ENCODE data around the gene BBS9.

BBS9 gene

DNA sequence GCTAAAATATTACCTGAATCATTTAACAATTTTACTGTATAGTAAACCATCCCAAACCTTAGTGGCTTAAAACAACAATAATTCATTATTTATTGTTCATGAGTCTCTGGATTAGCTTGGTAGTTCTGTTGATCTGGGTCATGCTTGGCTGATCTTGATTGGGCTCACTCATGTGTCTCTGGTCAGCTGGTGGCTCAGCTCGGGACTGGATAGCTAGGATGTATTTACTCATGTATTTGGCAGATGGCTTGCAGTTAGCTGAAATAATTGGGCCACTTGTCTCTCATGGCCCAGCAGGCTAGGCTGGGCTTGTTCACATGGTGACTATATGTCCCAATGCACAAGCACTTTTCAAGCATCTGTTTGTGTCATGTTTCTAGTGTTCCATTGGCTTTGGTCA is 262.8 kb downstream of the BBS9 start:
- peak; percentile 95 for DNase-seq

DNA sequence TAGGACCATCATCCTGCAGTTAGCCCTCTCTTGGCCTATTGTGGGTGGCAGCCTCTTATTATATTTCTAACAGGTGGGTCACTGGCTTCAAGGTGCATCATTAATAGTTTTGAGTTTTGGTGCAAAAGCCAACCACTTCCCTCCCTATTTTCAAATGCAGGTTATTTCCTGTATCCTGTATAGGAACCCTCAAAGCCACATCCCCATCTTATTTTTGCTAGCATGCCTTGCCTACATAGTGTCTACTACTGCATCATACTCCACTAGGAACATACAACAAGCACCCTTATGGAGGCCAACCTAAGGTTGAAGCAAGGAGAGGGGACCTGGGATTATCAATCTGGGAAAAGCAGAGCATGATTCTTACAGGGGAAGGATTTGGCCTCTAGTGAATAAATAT is 264.4 kb downstream of the BBS9 start:
- no peak for DNase-seq

DNA sequence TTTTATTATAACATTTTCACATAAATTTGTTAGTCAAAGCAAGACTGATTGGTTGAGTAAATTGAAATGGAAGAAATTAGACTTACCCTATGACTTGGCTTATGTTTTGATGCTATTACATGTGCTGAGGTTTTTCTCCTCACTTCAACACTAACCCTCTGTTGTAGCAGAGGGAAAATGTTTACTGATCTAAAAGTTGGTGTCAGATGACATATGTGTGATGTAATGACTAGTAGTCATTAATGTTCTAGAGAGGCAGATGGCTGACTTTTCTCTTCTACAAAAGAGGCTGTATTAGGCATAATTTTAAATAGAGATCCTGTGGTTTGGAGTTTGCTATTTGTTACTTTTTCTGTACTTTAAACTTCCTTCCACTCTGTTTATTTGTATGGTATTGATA is 266.0 kb downstream of the BBS9 start:
- DNase-seq, result peak; percentile 95

DNA sequence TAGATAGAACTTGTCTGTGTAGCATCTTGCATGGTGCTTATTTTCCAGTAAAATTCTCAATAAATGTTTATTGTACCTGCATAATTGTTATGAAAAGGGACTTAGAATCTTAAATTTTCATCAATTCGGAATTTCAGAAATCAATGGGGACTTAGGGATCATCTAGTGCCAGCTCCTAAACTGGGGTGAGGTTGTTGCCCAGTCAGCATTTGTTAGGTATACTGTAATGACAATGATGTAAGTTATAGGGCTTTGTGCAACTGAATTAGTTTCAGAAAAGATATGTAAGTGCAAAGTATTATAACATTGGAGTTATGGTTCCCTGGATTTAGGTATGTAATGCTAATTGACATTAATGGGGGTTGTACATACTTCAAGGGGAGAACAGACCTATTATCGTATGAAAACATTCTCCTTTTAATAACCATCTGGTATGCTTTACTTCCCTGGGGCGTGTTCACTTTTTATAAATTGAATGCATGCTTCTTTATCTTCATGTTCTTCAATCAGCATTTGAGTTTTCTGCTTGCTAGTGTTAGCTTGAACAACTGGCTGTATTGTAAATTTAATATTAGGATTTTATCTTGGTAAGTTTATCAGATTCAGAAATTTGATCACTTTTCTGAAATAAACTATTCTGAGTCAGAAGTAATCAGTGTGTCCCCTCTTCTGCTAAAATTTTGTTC is 270.3 kb downstream of the BBS9 start:
- DNase-seq, result no peak

DNA sequence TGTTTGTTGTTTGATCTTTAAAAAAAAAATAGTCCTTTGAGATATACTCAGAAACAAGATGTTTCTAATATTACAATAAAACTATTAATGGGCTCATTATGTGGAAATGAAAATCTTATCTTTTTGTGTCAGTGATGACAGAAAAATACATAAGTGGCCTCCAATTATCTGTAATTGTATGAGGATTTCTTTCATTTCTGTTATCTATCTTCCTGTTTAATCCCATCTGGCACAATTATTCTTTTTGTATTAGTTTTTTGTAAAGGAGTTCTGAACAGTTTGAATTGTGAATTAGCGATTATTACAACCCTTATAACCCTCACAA is 270.8 kb downstream of the BBS9 start:
- no peak for DNase-seq

DNA sequence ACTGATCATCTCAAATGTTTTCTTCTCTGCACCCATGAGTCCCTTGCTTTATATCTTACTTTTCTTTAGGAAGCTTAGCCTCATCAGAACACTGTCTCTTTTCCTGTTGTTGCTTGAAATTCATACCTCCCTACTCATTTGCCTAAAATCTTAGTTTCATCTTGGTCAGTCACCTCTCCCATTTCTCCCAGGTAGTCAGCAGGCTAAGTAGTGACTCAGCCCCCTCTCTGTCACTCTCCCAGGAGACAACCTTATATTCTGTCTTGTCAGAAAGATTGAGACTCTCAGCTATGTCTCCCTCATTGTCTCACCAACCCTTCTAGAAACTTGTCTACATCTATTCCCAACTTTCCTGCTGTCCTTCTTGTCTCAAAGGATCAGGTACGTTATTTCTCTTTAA is 280.9 kb downstream of the BBS9 start:
- no peak for DNase-seq

DNA sequence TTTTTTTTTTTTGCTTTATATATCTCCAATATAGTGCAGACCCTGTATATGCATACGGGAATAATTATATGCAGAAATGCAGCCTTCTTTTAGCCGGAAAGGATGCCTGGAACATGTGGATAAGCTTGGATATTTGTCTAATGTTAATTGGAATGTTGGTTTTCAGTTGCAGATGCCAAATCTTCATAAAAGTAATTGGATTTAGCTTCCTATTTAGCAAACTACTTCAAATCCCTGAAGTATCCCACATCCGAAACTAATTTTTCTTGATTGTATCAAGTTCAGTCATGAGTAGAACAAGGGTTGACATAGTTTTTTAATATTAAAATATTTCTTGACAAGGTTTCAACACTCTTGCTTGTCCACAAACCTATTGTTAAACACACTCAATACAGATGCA is 281.7 kb downstream of the BBS9 start:
- DNase-seq, result no peak

DNA sequence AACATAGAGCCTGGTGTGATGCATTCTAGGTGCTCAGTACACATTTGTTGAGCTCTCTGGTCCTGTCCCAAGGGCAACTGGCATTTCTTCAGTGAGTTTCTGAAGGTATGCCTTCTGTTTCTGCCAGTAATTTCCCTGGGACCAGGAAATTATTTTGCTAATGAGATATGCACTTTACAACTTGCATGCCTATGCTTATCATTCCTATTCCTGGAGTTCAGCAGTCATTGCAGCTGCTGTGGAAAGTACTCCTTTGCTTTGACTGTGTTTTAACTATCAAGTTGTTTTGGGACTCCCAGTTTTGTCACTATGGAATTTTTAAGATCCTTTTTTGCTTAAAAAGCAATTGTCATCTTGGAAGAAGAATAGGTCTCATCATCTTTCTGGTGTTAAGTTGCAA is 283.0 kb downstream of the BBS9 start:
- no peak for DNase-seq

DNA sequence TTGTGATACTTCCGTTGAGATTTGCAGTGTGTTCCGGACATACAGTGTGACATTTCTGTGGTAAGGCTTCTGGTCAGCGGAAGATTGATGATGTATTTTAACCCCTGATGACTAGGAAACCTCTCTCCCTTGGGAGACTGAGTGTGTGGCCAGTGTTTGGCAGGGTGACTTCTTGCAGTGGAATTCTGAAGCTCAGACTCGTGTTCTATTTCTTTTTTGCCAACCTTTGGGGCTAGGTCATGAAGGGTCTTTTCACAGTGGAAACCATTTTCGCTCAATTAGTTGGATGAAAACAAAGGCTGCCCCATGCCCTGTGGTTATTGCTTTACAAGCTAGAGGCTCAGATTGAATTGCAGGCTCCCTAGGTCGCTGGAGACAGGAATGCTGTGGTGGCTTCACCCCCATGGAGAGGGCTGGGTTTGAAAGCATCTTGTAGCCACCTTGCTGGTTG is 288.9 kb downstream of the BBS9 start:
- no peak for DNase-seq

DNA sequence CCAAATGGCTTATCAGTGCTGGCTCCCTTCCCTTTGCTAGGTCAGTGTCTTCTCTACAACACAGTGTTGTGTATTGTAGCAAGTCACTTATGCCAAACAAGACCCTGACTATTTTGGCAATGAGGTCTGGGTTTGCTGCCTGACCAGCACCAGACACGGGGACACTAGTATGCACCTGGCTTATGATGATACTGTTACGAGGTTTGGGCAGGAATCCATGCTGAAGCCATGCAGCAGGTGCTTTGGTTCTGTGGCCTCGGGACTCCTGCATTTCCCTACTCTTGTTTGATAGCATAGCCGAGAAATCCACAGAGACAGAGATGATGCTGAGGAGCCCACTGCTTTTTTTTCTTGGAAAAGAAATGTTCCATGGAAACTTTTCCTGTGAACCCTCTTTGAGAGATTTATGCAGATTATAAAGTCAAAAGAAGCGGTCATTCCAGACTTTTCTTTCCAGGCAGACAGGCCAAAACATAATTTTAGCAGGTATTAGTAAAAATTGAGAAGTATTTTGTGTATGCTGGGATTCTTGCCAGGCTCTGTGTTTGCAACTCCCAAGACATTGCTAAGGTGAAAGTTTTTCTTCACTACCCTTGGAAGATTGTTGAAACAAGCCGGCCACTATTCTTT is 291.1 kb downstream of the BBS9 start:
- no peak for DNase-seq

DNA sequence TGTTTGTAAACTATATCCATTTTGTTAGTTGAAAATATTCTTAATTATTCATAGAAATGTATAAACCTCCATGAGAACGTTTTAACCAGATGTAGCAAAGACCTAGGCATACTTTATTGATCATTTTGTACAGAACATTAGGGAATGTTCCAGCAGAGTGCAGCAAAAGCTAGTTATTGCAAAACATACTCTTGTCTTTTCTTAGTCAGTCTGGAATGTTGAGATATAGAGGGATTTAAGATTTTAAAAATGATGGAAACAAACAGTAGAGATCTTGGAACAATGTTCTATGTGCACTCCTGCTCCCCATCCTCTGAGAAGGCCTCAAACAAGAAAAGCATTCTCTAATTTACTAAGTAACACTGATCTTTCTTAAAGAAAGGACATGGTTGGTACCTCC is 292.1 kb downstream of the BBS9 start:
- DNase-seq, result no peak

DNA sequence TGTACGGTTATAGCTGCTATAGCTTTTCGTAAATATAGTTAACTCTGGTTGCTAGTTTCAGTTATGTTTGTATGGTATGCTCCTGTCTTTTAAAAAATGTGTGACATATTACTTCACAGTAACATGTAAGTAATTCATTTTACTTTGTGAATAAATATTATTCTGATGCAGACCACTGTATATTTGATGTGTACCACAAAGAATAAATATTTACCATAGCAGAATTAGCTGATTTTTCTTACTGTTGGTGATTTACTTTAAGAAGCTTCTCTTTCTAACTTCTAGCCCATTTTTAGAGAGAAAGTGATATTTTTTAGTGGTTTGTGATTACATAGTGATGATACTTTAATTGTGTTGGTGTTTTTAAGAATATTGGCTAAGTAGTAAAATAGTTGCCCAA is 292.8 kb downstream of the BBS9 start:
- no peak for DNase-seq

DNA sequence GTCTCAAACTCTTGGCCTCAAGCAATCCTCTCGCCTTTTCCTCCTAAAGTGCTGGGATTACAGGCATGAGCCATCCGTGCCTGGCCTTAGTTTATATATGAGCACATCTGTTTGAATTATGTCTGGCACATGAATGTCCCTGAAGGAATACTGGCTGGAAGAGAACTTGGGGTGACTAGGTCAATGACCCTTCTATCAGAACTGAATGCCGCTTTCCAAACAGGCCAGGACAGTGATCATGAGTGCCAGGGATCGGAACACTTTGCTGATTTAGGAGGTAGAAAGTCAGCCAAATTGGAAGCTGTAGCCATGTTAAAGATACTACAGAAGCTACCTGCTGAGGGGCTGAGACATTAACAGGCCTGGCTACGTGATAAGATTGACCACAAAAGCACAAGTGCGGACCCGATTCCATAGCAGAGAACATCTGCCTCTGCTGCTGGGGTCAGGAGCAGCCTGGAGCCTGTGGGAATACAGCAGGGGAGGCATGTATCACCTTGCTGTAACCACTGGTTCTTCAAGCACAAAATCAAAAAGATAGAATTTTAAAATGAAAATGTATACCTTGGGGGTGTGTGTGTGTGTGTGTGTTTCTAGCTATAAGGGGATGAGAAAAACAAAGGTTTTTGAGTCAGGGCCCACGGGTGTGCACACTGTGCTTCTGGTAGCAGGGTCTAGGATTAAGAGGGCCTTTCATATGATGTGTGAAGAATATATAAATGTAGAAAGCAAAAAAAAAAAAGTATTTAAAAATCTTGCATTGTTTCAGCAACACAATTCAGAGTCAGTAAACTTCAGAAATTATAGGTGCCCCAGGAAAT is 293.7 kb downstream of the BBS9 start:
- DNase-seq, result no peak

DNA sequence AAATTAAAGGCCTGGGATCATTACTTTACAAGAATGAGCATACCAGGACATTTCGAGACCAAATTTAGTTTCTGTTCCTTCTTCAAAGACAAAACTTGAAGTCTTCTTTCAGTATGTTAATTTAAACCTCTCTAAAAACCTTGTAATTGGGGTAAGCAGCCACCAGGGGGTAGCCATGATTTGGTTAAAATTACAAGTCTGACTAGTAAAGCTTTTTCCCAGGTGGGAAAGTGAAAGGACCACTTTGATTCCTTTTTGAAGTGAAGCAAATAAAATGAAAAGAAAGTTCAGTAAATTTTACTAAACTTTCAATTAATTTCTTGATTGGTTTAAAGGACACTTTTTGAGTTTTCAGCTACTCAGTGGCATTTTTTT is 294.3 kb downstream of the BBS9 start:
- DNase-seq, result no peak

DNA sequence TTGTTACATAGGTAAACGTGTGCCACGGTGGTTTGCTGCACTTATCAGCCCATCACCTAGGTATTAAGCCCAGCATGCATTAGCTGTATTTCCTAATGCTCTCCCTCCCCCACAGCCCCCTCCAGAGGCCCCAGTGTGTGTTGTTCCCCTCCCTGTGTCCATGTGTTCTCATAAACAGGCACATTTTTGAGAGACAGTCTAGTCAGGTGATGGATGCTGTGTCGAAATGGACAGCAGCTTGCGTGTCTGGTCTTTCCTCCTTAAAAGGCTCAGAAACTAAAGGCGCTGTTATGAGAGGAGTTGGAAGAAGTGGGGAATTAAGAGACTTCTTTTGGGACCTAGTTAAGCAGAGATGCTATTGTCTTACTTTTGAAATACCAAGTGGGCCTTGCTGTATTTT is 296.0 kb downstream of the BBS9 start:
- DNase-seq, result no peak

DNA sequence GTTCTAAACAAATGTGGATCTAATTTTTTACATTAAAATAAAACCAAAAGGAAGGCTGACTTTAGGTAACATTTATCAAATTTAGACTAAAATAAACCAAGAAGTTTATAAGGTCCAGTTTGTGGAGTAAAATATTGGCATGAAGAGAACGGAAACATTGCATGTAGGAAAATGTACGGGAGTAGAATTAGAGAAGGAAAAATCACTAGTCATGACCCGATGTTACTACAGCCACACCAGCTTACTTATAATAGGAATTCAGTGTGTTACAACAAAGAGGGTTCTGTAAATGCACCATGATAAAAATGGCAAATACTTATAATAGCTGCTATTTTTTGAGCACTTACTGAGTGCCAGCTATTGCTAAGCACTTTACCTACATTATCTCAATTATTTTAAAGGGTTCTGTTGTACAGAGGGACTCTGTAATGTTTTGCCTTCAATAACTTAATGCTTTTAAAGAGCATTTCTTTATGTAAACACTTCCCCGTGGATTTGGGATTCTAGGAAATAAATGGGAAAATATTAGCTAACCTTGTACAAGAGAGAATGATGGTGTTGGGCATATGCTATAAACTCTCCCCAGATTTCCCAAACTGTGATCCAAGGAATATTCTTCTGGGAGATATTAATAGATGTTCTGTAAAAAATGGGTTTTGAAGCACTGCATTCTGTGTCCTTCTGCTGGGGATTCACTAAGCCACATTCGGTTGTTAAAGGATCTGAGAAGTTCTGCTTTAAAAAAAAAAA is 296.7 kb downstream of the BBS9 start:
- no peak for DNase-seq

DNA sequence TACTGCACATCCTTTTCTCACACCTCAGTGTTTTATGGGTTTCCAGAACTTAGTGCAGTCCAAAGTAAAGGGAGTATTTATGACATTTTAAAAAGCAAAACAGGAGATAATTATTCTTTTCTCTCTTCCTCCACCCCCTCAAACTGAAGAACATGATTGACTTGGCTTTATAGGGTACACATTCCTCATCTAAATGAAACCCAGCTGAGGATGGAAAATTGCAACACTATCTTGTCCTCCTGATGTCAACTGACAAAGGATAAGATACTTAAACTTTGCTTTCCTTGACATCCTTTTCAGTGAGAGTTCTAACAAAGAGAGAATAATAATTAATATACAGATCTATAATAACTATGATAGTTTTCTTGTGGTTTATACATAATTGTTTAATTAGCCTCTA is 299.1 kb downstream of the BBS9 start:
- no peak for DNase-seq

DNA sequence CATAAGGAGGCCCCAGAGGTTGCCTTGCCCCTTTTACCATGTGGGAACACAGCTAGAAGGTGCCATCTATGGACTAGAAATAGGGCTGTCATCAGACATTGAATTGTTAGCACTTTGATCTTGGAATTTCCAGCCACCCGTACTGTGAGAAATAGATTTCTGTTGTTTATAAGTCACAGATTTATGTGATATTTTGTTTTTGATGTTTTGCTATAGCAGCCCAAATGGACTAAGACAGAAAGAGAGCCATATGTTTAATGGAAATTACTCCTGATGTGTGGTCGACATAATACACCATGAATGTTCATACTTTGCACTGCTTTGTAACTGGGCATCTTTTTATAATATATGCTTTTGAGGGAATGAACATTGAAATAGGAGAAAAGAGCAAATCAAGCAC is 302.2 kb downstream of the BBS9 start:
- DNase-seq, result no peak

DNA sequence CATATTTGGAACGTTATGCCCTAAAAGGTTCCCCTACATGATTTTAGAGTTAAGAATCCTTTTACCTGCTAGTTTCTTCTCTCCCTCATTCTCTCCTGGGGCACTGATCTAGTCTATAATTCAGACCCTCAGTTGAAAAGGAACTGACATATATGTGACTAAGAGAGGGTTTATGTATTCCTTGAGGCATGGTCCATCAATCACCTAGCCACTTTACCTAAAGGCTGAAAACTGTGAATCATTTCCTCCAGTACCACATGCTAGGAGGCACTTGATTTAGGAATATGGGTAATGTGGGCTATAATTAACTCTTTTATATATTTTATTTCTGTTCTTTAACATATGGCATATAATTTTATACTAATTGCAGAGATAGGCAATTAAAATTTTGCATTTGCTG is 303.5 kb downstream of the BBS9 start:
- no peak for DNase-seq

DNA sequence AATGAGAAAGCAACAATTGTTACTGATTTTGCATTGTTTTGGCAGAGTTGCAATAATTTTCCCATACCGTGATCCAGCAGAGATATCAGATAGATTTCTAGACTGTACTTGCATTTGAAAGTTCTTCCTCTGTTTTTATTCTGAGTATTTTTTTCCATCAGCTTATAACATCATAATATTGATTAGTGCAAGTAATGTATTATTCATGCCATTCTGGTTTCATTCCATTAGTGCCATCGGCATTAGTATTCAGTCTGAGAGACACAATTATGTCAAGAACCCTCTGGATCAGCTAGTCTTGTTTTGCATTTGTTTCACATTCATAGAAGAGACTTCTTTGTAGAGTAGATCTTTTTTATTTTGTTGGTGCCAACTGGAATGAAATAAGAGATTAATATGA is 304.0 kb downstream of the BBS9 start:
- DNase-seq, result no peak

DNA sequence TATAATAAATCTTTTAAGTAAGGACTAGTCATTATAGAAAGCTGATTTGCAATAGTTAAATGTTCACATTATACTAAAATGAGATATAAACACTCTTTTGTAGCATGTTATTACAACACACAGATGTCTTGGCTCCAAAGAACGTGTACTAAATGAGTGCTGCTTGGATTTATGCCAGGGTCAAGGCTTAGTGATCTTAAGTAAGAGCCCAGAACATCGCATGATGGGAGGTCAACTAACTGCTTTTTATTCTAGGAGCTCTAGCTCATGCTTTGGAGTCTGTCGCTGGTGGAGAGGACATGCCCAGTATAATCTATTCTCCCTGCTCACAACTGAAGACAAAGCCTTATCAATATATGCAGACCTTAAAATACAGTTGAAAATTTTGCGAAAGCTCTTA is 315.1 kb downstream of the BBS9 start:
- DNase-seq, result peak; percentile 26

DNA sequence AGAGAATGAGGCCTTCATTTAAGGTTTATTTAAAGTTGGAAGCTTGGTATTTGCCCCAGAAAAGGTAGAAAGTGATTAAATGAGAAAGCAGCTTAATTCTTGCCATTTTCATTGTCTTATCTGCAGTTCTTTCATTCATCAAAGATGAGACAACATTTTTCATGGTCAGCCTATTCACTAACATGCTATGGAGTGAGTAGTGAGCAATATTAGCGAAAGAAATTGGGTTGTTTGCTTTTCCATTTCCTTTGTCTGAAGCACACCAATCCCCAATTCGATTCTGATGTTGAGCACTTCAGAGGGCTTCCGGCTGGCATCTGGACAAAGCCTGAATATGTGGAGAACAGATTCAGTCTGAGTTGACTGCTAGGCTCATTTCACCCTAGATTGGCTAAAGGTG is 317.2 kb downstream of the BBS9 start:
- DNase-seq, result no peak

DNA sequence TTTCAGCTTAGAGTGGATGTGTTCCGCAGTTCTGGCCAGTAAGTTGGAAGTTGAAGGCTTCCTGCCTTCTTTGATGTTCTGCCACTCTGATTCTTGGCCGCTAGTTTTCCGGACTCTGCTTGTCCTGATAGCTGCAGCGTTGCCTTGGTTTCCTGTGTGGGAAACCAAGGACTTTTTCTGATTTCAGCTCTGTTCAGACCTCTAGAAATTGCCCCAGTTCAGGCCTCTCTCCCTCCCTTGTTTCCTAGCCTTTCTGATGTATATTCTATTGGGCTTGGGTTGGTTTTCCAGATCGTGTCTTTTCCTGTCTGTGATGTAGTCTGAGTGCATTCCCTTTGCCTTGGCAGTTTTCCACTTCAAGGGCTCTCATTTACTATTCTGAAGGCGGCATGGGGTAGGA is 318.7 kb downstream of the BBS9 start:
- DNase-seq, result no peak

DNA sequence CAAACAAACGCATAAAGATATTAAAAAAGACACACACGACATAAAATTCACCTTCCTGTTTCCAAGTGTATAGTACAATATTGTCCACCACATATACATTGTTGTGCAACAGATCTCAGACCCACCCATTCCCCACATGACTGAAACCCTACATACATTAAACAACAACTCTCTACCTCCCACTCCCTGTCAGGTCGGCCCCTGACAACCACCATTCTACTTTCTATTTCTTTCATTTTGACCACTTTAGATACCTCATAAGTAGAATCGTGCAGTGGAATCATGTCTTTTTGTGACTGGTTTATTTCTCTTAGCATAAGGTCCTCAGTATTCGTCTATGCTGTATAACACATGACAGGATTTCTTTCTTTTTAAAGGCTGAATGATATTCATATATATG is 320.5 kb downstream of the BBS9 start:
- no peak for DNase-seq
